ENCODE measurements around the gene AAMDC.
"Not testable (repeated sequence)": the region's sequence is repeated elsewhere in the genome, so short reads cannot be mapped to it uniquely, and the experiment has no call there.

Gene AAMDC

GRCh38 chr11:77909277-77909676, 88.3 kb downstream of the AAMDC start:
- Histone ChIP-seq H3K27me3 (ENCODE audit: control insufficient read depth, insufficient read depth, low read length) (no peaks in the 10 kb centered on the region), H3K79me2 (no peaks in the 10 kb centered on the region), H3K4me1 (no peaks in the 10 kb centered on the region), H3K4me2 (ENCODE audit: low read length) (no peak overlapping the region), H3K9me3 (ENCODE audit: control insufficient read depth, low read length) (no peaks in the 10 kb centered on the region), H3K36me3 (ENCODE audit: control insufficient read depth, insufficient read depth, low read length) (no peaks in the 10 kb centered on the region), H3K4me3 (ENCODE audit: low read depth, low read length) (no peak overlapping the region), H2AFZ (no peak overlapping the region), H3K9ac (no peak overlapping the region), H3K27ac (no peak overlapping the region)
- TF ChIP-seq CTCF (IDR thresholded peaks at IDR 0.05), result no peak

GRCh38 chr11:77910828-77911227, 89.9 kb downstream of the AAMDC start:
- not testable (repeated sequence) for H3K79me2 ChIP-seq; H2AFZ ChIP-seq; H3K9me3 ChIP-seq (ENCODE audit: control insufficient read depth, low read length); H3K27me3 ChIP-seq (ENCODE audit: control insufficient read depth, insufficient read depth, low read length); H3K4me2 ChIP-seq (ENCODE audit: low read length); H3K4me1 ChIP-seq; H3K4me3 ChIP-seq (ENCODE audit: low read depth, low read length); H3K36me3 ChIP-seq (ENCODE audit: control insufficient read depth, insufficient read depth, low read length); H3K9ac ChIP-seq; H3K27ac ChIP-seq

- not testable (repeated sequence) for H3K4me1 ChIP-seq; H2AFZ ChIP-seq; H3K79me2 ChIP-seq; H3K4me2 ChIP-seq (ENCODE audit: low read length); H3K27me3 ChIP-seq (ENCODE audit: control insufficient read depth, insufficient read depth, low read length); H3K27ac ChIP-seq; H3K36me3 ChIP-seq (ENCODE audit: control insufficient read depth, insufficient read depth, low read length); H3K9me3 ChIP-seq (ENCODE audit: control insufficient read depth, low read length); H3K9ac ChIP-seq; H3K4me3 ChIP-seq (ENCODE audit: low read depth, low read length)
These were observed 92.8 kb downstream of the AAMDC start for GRCh38 chr11:77913608-77914306.

GRCh38 chr11:77914307-77914791, 93.4 kb downstream of the AAMDC start:
- not testable (repeated sequence) for H2AFZ ChIP-seq; H3K79me2 ChIP-seq; H3K9me3 ChIP-seq (ENCODE audit: control insufficient read depth, low read length); H3K4me1 ChIP-seq; H3K9ac ChIP-seq; H3K4me3 ChIP-seq (ENCODE audit: low read depth, low read length); H3K36me3 ChIP-seq (ENCODE audit: control insufficient read depth, insufficient read depth, low read length); H3K27me3 ChIP-seq (ENCODE audit: control insufficient read depth, insufficient read depth, low read length); H3K4me2 ChIP-seq (ENCODE audit: low read length); H3K27ac ChIP-seq

GRCh38 chr11:77917713-77918112, 96.8 kb downstream of the AAMDC start:
- not testable (repeated sequence) for H3K9ac ChIP-seq; H3K79me2 ChIP-seq; H3K36me3 ChIP-seq (ENCODE audit: control insufficient read depth, insufficient read depth, low read length); H3K4me3 ChIP-seq (ENCODE audit: low read depth, low read length); H3K4me2 ChIP-seq (ENCODE audit: low read length); H3K9me3 ChIP-seq (ENCODE audit: control insufficient read depth, low read length); H3K27me3 ChIP-seq (ENCODE audit: control insufficient read depth, insufficient read depth, low read length); H2AFZ ChIP-seq; H3K4me1 ChIP-seq; H3K27ac ChIP-seq

Data from parathyroid adenoma (tissue), 2 donors.